ENCODE measurements around the gene NME4. TPM values are rescaled to one million over a fixed set of nuclear protein-coding genes. Genes with fewer than 3 reads are reported as not detected.
"Not testable (repeated sequence)": the region's sequence is repeated elsewhere in the genome, so short reads cannot be mapped to it uniquely, and the experiment has no call there.

The NME4 gene
- polyA plus RNA-seq, 1 of the 3 experiments (the other 2 are of a cell fraction): 509 TPM

- H3F3A ChIP-seq (replicated peaks; ENCODE audit: insufficient read depth); H3K27me3 ChIP-seq (ENCODE audit: insufficient read depth); H3K9me2 ChIP-seq; DNase-seq; CTCF ChIA-PET; H3K27ac ChIP-seq (ENCODE audit: low read depth in 2 of 2, low read length in 1 of 2); H2AFZ ChIP-seq (ENCODE audit: low read depth); H3K4me2 ChIP-seq; POLR2A ChIA-PET; H3K4me3 ChIP-seq (ENCODE audit: low read depth in 2 of 2, low read length in 1 of 2); H3K9me3 ChIP-seq; H3K9ac ChIP-seq: not testable (repeated sequence)
- H4K20me1 ChIP-seq (ENCODE audit: insufficient read depth): peaks cover 17% of the 10 kb centered on the region
- H3K79me2 ChIP-seq (ENCODE audit: insufficient read depth): peaks cover 29% of the 10 kb centered on the region
- 91% methylated on average over 30 of the region's 36 CpGs for WGBS (ENCODE audit: low lambda C conversion rate)
- peaks cover 0 to 36% of the 10 kb centered on the region in 2 experiments for H3K36me3 ChIP-seq (replicated peaks in 1 of 2; ENCODE audit: control insufficient read depth in 1 of 2, insufficient read depth in 2 of 2, low read length in 1 of 2)
- peaks cover 5 to 23% of the 10 kb centered on the region in 2 experiments; a peak in 2 of 4 replicates for H3K4me1 ChIP-seq (ENCODE audit: control insufficient read depth in 1 of 2, insufficient read depth in 2 of 2, low read depth in 1 of 2, low read length in 1 of 2)
These were observed 18.7 kb upstream of the NME4 start for GRCh38 chr16:378113-378820.

- CTCF ChIA-PET: interaction anchor here (0.6 kb wide), 1 partner anchor 312 kb away, joined by 3 read pairs; no protein-coding TSS in a partner anchor
- no peaks in the 10 kb centered on the region for H3K9me3 ChIP-seq
- H3K27me3 ChIP-seq (ENCODE audit: insufficient read depth): no peaks in the 10 kb centered on the region
- H3F3A ChIP-seq (replicated peaks; ENCODE audit: insufficient read depth): no peaks in the 10 kb centered on the region
- peaks cover 17% of the 10 kb centered on the region for H4K20me1 ChIP-seq (ENCODE audit: insufficient read depth)
- H3K4me3 ChIP-seq (ENCODE audit: low read depth in 2 of 2, low read length in 1 of 2): no peak overlapping the region
- POLR2A ChIA-PET: no interaction called here
- no peak for TF ChIP-seq TAF1 (IDR thresholded peaks at IDR 0.05; ENCODE audit: borderline replicate concordance, low read depth, low read length)
- TF ChIP-seq EP300 (IDR thresholded peaks at IDR 0.05; ENCODE audit: borderline replicate concordance in 1 of 2, low read depth in 1 of 2, low read length in 1 of 2): no peak
- TF ChIP-seq SIN3A (IDR thresholded peaks at IDR 0.05; ENCODE audit: borderline replicate concordance, low read depth, low read length): no peak
- TF ChIP-seq TCF12 (IDR thresholded peaks at IDR 0.05): no peak
- no peak for TF ChIP-seq NRF1 (IDR thresholded peaks at IDR 0.05; ENCODE audit: low read depth, low read length)
- no peak for TF ChIP-seq RXRA (IDR thresholded peaks at IDR 0.05; ENCODE audit: borderline replicate concordance, low read depth)
- no peak for TF ChIP-seq YY1 (IDR thresholded peaks at IDR 0.05; ENCODE audit: low read depth)
- TF ChIP-seq PBX3 (IDR thresholded peaks at IDR 0.05): no peak
- no peak for TF ChIP-seq ELF1 (IDR thresholded peaks at IDR 0.05)
- no peak for TF ChIP-seq USF2 (IDR thresholded peaks at IDR 0.05; ENCODE audit: borderline replicate concordance, low read depth, low read length)
- TF ChIP-seq SMC3 (IDR thresholded peaks at IDR 0.05; ENCODE audit: low read depth, low read length): no peak
- TF ChIP-seq RAD21 (IDR thresholded peaks at IDR 0.05; ENCODE audit: low read length): no peak
- TF ChIP-seq FOXJ3 (CRISPR knock-in tag; IDR thresholded peaks at IDR 0.05): no peak
- TF ChIP-seq TEAD4 (IDR thresholded peaks at IDR 0.05; ENCODE audit: borderline replicate concordance, insufficient read depth): no peak
- TF ChIP-seq MEF2A (IDR thresholded peaks at IDR 0.05; ENCODE audit: borderline replicate concordance, low read depth): no peak
- no peak for TF ChIP-seq GATA2 (CRISPR knock-in tag; IDR thresholded peaks at IDR 0.05)
- no peak for TF ChIP-seq FOSL2 (IDR thresholded peaks at IDR 0.05; ENCODE audit: borderline replicate concordance, low read depth)
- no peak for TF ChIP-seq ZBTB33 (IDR thresholded peaks at IDR 0.05; ENCODE audit: borderline replicate concordance, low read depth)
- TF ChIP-seq USF1 (IDR thresholded peaks at IDR 0.05; ENCODE audit: borderline replicate concordance, low read depth): no peak
- no peak for TF ChIP-seq MXI1 (IDR thresholded peaks at IDR 0.05; ENCODE audit: low read depth, low read length)
- peaks cover 0 to 35% of the 10 kb centered on the region in 2 experiments for H3K36me3 ChIP-seq (replicated peaks in 1 of 2; ENCODE audit: control insufficient read depth in 1 of 2, insufficient read depth in 2 of 2, low read length in 1 of 2)
- H3K9ac ChIP-seq: no peak overlapping the region
- WGBS (ENCODE audit: low lambda C conversion rate): 68% methylated on average over 5 of the region's 14 CpGs
- no peak overlapping the region for H3K4me2 ChIP-seq
- H3K79me2 ChIP-seq (ENCODE audit: insufficient read depth): peaks cover 29% of the 10 kb centered on the region
- H2AFZ ChIP-seq (ENCODE audit: low read depth): no peak overlapping the region
- no peaks in the 10 kb centered on the region for H3K9me2 ChIP-seq
- H3K4me1 ChIP-seq (ENCODE audit: control insufficient read depth in 1 of 2, insufficient read depth in 2 of 2, low read depth in 1 of 2, low read length in 1 of 2): peaks cover 5 to 23% of the 10 kb centered on the region in 2 experiments; a peak in 2 of 4 replicates
- H3K27ac ChIP-seq (ENCODE audit: low read depth in 2 of 2, low read length in 1 of 2): no peak overlapping the region
- no peak for DNase-seq
These were observed 18.2 kb upstream of the NME4 start for GRCh38 chr16:378821-379182.
